Measurements from ENCODE around the gene GALR2.

Gene GALR2

GRCh38 chr17:76123191-76123499 is 48.6 kb downstream of the GALR2 start:
- Histone ChIP-seq H3K27me3 (ENCODE audit: insufficient read depth, low read length) (peaks cover 8% of the 10 kb centered on the region), H3K36me3 (ENCODE audit: insufficient read depth, low read length) (no peaks in the 10 kb centered on the region), H3K4me3 (ENCODE audit: low read length) (no peak overlapping the region), H3K9ac (ENCODE audit: low read depth, low read length) (no peak overlapping the region), H3K9me3 (ENCODE audit: insufficient read depth, low read depth, low read length) (no peaks in the 10 kb centered on the region), H3K4me1 (ENCODE audit: insufficient read depth, low read length) (peaks cover 14% of the 10 kb centered on the region), H3K27ac (ENCODE audit: low read depth, low read length) (no peak overlapping the region)
- WGBS: 74% methylated on average over 5 of the region's 5 CpGs

GRCh38 chr17:76123749-76124581 is 49.4 kb downstream of the GALR2 start:
- Histone ChIP-seq H3K27ac (ENCODE audit: low read depth, low read length) (no peak overlapping the region), H3K9me3 (ENCODE audit: insufficient read depth, low read depth, low read length) (no peaks in the 10 kb centered on the region), H3K27me3 (ENCODE audit: insufficient read depth, low read length) (peaks cover 8% of the 10 kb centered on the region), H3K4me1 (ENCODE audit: insufficient read depth, low read length) (peaks cover 14% of the 10 kb centered on the region), H3K36me3 (ENCODE audit: insufficient read depth, low read length) (no peaks in the 10 kb centered on the region), H3K4me3 (ENCODE audit: low read length) (no peak overlapping the region), H3K9ac (ENCODE audit: low read depth, low read length) (no peak overlapping the region)
- 71% methylated on average over 9 of the region's 9 CpGs for WGBS

GRCh38 chr17:76124582-76125390 is 50.2 kb downstream of the GALR2 start:
- H3K4me1 ChIP-seq (ENCODE audit: insufficient read depth, low read length): peaks cover 14% of the 10 kb centered on the region
- no peaks in the 10 kb centered on the region for H3K36me3 ChIP-seq (ENCODE audit: insufficient read depth, low read length)
- H3K27me3 ChIP-seq (ENCODE audit: insufficient read depth, low read length): peaks cover 8% of the 10 kb centered on the region
- H3K9ac ChIP-seq (ENCODE audit: low read depth, low read length): no peak overlapping the region
- H3K9me3 ChIP-seq (ENCODE audit: insufficient read depth, low read depth, low read length): no peaks in the 10 kb centered on the region
- H3K4me3 ChIP-seq (ENCODE audit: low read length): no peak overlapping the region
- 88% methylated on average over 21 of the region's 22 CpGs for WGBS
- no peak overlapping the region for H3K27ac ChIP-seq (ENCODE audit: low read depth, low read length)

- H3K9ac ChIP-seq (ENCODE audit: low read depth, low read length): no peak overlapping the region
- H3K27ac ChIP-seq (ENCODE audit: low read depth, low read length): no peak overlapping the region
- H3K36me3 ChIP-seq (ENCODE audit: insufficient read depth, low read length): no peaks in the 10 kb centered on the region
- no peak overlapping the region for H3K4me3 ChIP-seq (ENCODE audit: low read length)
- H3K27me3 ChIP-seq (ENCODE audit: insufficient read depth, low read length): peaks cover 13% of the 10 kb centered on the region
- H3K4me1 ChIP-seq (ENCODE audit: insufficient read depth, low read length): peaks cover 9% of the 10 kb centered on the region
- WGBS: 85% methylated on average over 5 of the region's 5 CpGs
- H3K9me3 ChIP-seq (ENCODE audit: insufficient read depth, low read depth, low read length): no peaks in the 10 kb centered on the region
Observed at GRCh38 chr17:76125391-76125675, 50.8 kb downstream of the GALR2 start.

- H3K9me3 ChIP-seq (ENCODE audit: insufficient read depth, low read depth, low read length): no peaks in the 10 kb centered on the region
- peaks cover 9% of the 10 kb centered on the region for H3K4me1 ChIP-seq (ENCODE audit: insufficient read depth, low read length)
- no peak overlapping the region for H3K4me3 ChIP-seq (ENCODE audit: low read length)
- no peaks in the 10 kb centered on the region for H3K36me3 ChIP-seq (ENCODE audit: insufficient read depth, low read length)
- 97% methylated on average over 1 of the region's 1 CpG for WGBS
- peaks cover 19% of the 10 kb centered on the region for H3K27me3 ChIP-seq (ENCODE audit: insufficient read depth, low read length)
- no peak overlapping the region for H3K27ac ChIP-seq (ENCODE audit: low read depth, low read length)
- no peak overlapping the region for H3K9ac ChIP-seq (ENCODE audit: low read depth, low read length)
Observed at GRCh38 chr17:76125922-76126321, 51.3 kb downstream of the GALR2 start.

Data from HUES64 (cell line).